Activated gamma-delta T cell treated with anti-CD3 and anti-CD28 coated beads, Interleukin-2, amount 50 U/mL, for 16 hours (primary cell): ENCODE results near the gene HDAC9.

ENCODE experiments used
- DNase-seq: peaks from one replicate; pipeline ENCODE4 v3.0.0-alpha.2; 2020; ENCODE audit warnings: low read depth

The HDAC9 gene

DNA sequence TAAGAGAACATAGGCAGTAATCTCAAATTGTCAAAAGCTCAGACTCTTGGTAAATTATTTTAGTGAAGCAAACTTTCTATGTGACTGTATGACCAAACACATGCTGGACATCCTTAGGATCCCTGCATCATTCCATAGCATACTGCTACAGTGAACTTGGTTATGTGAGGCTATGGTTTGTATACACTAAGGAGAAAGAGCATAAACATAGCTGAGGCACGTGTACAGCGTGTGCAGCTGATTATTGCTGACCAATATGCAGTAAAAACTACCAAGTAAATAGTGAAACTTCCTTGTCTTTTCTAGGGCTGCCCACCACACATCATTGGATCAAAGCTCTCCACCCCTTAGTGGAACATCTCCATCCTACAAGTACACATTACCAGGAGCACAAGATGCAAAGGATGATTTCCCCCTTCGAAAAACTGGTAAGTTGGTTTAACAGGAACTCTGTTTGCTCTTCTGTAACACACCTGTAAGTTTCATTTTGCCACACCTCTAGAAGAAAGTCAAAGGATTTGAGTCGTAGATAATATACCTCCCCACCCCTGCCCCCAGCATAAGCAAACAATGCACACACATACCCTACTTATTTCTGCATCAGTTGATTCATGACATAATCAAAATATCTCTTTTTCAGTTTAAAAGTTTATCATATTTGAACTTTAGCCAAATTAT lies 98.2 kb downstream of the HDAC9 start:
- DNase-seq: no peak

DNA sequence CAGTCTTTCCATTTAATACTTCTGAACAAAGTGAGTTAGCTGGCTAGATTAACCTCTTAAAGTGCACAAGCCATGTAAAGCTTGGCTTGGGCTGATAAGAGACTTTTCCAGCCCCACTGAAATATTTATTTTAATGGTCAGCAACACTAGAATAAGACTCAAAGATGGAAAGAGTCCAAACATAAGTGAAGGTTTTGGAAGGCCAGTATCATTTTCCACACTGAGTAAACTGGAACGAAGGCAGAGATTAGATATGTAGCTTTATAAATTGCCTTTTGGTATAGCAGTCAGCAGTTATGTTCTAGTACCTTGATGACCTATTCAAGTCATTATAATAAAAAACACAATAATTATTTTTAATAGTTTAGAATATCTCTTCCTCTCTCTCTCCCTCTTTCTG lies 102.2 kb downstream of the HDAC9 start:
- no peak for DNase-seq

DNA sequence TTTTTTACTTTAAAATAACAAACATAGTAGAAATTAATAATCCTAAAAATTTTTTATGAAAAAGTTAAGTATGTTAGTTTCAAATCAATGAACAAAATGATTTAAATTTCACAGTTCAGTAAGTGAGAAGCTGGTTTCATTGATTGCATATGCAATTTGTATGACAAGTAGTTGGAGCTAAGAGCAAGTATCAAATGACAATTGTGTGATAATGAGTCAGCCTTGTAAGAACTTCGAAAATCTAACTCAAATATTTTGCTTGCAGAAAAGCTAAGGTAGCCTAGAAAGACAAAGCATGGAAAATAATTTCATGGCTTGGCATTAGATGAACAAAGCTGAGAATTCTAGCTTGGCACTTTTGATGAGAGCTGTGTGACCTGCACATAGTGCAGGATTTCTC lies 111.5 kb downstream of the HDAC9 start:
- DNase-seq: no peak

DNA sequence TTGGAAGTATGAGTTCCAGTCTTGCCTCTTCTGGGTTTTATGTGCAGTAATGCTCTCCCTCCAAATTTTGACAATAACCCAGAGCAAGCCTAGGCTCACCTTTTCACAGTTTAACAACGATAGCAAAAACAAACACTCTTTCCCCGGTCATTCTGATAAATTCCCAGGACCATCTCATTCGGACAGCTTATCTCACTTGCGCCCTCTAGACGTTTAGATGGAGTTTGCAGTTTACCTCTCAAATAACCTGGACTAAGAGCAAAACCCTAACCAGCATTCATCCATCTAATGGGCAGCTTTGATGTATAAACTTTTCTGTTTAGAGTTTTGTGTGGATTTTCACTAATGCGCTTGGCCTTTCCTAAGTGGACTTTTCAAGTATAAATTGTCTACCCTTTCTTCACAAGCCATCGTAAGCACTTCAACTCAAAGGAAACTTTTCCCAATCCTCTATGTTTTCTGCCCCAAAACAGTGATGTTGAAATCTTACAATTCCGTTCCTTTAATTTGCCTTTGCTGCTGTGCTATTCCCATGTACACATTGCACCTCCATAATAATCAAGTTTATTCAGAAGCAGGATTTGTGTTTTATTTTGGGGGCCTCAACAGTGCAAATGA lies 114.9 kb downstream of the HDAC9 start:
- no peak for DNase-seq

- DNase-seq: no peak
Measured at GRCh38 chr7:18614841-18615240, 119.3 kb downstream of the HDAC9 start.

DNA sequence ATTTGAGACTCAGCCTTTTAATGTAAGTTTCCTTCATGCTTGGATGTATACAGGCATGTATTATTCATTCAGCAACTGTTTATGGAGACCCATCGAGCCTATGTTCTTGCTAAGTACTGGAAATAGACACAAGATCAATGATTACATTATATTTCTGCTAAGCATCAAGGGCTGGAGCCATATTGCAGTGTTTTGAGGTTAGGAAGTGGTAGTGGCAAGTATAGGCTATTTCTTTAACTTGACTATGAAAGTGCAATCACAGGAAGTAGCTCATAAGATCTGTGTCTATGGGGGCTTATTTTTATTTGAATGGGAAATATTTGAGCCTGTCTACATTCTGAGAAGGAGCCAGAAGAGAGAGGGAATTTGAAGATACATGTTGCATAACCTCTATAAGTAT lies 123.8 kb downstream of the HDAC9 start:
- no peak for DNase-seq

- DNase-seq: no peak
Measured at GRCh38 chr7:18623389-18623788, 127.8 kb downstream of the HDAC9 start.

GRCh38 chr7:18624459-18624858 lies 128.9 kb downstream of the HDAC9 start:
- no peak for DNase-seq

GRCh38 chr7:18626086-18626485 lies 130.5 kb downstream of the HDAC9 start:
- DNase-seq: no peak

DNA sequence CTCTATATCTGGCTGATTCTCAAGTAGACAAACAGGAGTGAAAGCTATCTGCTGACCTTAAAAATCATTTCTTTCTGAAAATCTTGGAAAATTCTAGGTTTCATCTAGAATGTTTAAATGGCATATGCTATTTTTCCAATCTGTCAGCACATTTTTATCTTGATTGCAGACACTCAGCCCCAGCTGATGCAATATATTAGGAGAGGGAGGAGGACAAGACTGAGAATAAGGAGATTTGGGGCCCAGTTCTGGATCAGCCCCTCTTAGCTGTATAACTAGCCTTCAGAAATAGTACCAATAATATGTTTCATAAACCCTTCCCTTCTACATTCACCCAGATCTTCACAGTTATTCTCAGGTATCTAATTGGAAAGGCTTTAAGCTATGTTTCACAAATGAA lies 131.2 kb downstream of the HDAC9 start:
- DNase-seq: no peak

- no peak for DNase-seq
Measured at GRCh38 chr7:18637516-18637915, 142.0 kb downstream of the HDAC9 start.

GRCh38 chr7:18638594-18639452 lies 143.3 kb downstream of the HDAC9 start:
- DNase-seq: peak; percentile 4

- no peak for DNase-seq
Measured at GRCh38 chr7:18639711-18640110, 144.2 kb downstream of the HDAC9 start.

- no peak for DNase-seq
Measured at GRCh38 chr7:18644981-18645380, 149.4 kb downstream of the HDAC9 start.

DNA sequence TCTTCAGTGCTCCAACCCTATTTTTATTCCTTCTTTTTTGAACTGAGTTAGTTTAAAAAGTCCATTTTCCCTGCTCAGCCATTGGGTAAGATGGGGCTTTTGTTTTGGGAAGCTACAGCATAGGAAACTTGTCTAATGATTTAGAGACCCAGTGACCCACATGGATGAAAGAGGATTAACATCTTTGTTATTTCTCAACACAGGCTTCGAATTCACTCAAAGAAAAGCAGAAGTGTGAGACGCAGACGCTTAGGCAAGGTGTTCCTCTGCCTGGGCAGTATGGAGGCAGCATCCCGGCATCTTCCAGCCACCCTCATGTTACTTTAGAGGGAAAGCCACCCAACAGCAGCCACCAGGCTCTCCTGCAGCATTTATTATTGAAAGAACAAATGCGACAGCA lies 152.0 kb downstream of the HDAC9 start:
- DNase-seq: no peak

DNA sequence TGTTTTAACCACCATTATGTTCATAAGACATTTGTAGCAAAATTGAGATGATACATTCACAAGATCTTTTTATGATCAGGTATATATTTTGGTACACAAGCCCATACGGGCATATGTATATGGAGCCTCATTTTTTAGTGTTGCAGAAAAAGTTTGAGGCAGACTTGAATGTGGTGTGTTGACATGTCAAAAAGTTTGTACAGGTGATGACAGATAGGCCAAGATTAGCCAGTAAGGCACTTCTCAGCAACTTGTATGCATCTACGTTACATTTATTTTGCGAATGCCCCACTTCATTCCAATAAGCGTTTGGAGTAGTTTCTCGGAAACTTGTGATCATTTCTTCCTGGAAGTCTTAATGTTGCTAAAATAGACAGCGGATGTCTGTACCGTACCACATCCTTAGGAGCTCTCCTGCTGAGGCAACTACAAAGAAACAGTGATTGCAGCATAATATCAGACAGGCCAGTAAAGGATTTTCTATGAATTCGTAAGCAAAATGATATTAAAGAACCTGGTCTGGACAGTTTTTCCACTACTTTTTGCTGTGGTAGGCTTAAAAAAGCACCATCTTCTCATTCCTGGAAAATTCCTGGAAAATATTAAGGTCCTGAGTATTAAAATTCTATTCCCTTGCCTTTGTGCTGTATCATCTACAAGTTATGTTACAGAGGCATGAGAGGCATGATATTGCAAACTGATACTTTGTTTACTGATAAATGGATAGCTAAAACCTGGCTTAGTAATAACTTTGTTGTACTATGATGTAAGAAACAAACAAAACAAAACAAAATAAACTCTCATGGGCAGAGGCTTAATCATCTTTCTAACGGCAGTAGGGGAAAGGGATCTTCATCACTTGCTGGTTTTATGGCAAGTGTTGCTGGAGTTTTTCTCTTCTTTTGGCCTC lies 153.6 kb downstream of the HDAC9 start:
- no peak for DNase-seq

- no peak for DNase-seq
Measured at GRCh38 chr7:18653381-18654155, 158.0 kb downstream of the HDAC9 start.

GRCh38 chr7:18654709-18655108 lies 159.2 kb downstream of the HDAC9 start:
- DNase-seq: no peak

- no peak for DNase-seq
Measured at GRCh38 chr7:18655506-18655905, 160.0 kb downstream of the HDAC9 start.

- no peak for DNase-seq
Measured at GRCh38 chr7:18655912-18656311, 160.4 kb downstream of the HDAC9 start.

GRCh38 chr7:18656362-18656761 lies 160.8 kb downstream of the HDAC9 start:
- no peak for DNase-seq
